MCF 10A (cell line): Measurements from ENCODE around the gene WFDC9. TPM values are rescaled to one million over a fixed set of nuclear protein-coding genes. Genes with fewer than 3 reads are reported as not detected.
"Not testable (repeated sequence)": the region's sequence is repeated elsewhere in the genome, so short reads cannot be mapped to it uniquely, and the experiment has no call there.

ENCODE experiments used
- BruUV-seq: library from RNA; stranded (reverse); fragments of 400-500 nt; replicated peaks from 2 replicates; lab custom pipeline; 2021; lab: Mats Ljungman, UMichigan
- CTCF ChIA-PET: fragments of 300-600 bp; sonication (Branson Sonifier 250); formaldehyde crosslinking; extraction: SDS; loops from one replicate; lab custom pipeline; 2021; ENCODE audit warnings: antibody characterized with exemption, inconsistent platforms; lab: Yijun Ruan, JAX
- POLR2A ChIA-PET: fragments of 300-600, 350-650 bp; sonication (Branson Sonifier 250); formaldehyde crosslinking; extraction: SDS; loops from one replicate; lab custom pipeline; 2020; ENCODE audit warnings: antibody characterized with exemption, inconsistent platforms; lab: Yijun Ruan, JAX
- DNase-seq: peaks from one replicate; pipeline ENCODE4 v3.0.0-alpha.2; 2018; ENCODE audit not compliant: unreplicated experiment
- H3K27ac Mint-ChIP-seq: one replicate; pipeline ENCODE4 v1.8.0; 2022; ENCODE audit warnings: mild to moderate bottlenecking, low read depth, mixed read lengths; ENCODE audit not compliant: unreplicated experiment
- H3K27me3 Mint-ChIP-seq: one replicate; pipeline ENCODE4 v1.8.0; 2022; ENCODE audit warnings: mixed read lengths; ENCODE audit not compliant: insufficient read depth, unreplicated experiment
- H3K36me3 Mint-ChIP-seq: one replicate; pipeline ENCODE4 v1.8.0; 2022; ENCODE audit warnings: mild to moderate bottlenecking, moderate library complexity, mixed read lengths; ENCODE audit not compliant: insufficient read depth, unreplicated experiment
- H3K4me1 Mint-ChIP-seq: one replicate; pipeline ENCODE4 v1.8.0; 2022; ENCODE audit warnings: mixed read lengths; ENCODE audit not compliant: insufficient read depth, unreplicated experiment
- H3K4me3 Mint-ChIP-seq: one replicate; pipeline ENCODE4 v1.8.0; 2022; ENCODE audit warnings: mild to moderate bottlenecking, moderate library complexity, mixed read lengths; ENCODE audit not compliant: unreplicated experiment
- H3K9me3 Mint-ChIP-seq: one replicate; pipeline ENCODE4 v1.8.0; 2022; ENCODE audit warnings: mixed read lengths; ENCODE audit not compliant: unreplicated experiment
- intact Hi-C: fragments of 100-400 bp; cut with micrococcal nuclease; formaldehyde crosslinking; loops from 2 replicates; pipeline ENCODE4 v1.14.1; 2022
- total RNA-seq: library from RNA; stranded (reverse); gene quantifications from 2 replicates; pipeline ENCODE4 v1.2.3, GENCODE V29; 2022
- TF ChIP-seq, protein P1 (sequence below): fragments of 200-600 bp; IDR thresholded peaks from one replicate; pipeline ENCODE4 v1.8.0; 2022; ENCODE audit warnings: antibody characterized with exemption, mild to moderate bottlenecking; ENCODE audit not compliant: unreplicated experiment

WFDC9 gene
- total RNA-seq, 1 experiment from 2014 or later: not detected

DNA sequence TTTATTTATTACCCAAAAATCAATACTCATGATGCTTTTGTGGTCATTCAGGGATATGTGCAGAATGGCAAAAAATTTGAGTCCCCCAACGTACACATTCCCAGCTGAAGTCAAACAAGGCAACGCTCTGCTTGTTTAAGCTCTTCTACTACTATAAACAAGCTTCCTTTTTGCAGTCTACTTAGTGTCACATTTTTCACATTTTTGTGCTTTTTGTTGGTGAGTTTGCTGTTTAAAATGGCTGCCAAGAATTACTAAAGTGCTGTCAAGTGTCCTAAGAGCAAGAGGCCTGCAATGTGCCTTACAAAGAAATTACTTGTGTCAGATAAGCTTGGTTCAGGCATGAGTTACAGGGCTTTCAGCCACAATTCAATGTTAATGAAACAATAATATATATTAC is 54.1 kb downstream of the WFDC9 start:
- DNase-seq: no peak
- Mint-ChIP-seq H3K36me3 (no peaks in the 10 kb centered on the region), H3K4me1 (no peaks in the 10 kb centered on the region), H3K27me3 (peaks cover 29% of the 10 kb centered on the region), H3K9me3 (no peaks in the 10 kb centered on the region), H3K4me3 (no peak overlapping the region), H3K27ac (no peak overlapping the region)
- ChIA-PET POLR2A (no interaction called here), CTCF (interaction anchor here (0.5 to 1.5 kb wide), 4 partner anchors 15 to 445 kb away, joined by 3 to 6 read pairs (median 4); no protein-coding TSS in a partner anchor)
- intact Hi-C loops: no loop called here
- no TSS peak for BruUV-seq
- TF ChIP-seq, protein P1, sequence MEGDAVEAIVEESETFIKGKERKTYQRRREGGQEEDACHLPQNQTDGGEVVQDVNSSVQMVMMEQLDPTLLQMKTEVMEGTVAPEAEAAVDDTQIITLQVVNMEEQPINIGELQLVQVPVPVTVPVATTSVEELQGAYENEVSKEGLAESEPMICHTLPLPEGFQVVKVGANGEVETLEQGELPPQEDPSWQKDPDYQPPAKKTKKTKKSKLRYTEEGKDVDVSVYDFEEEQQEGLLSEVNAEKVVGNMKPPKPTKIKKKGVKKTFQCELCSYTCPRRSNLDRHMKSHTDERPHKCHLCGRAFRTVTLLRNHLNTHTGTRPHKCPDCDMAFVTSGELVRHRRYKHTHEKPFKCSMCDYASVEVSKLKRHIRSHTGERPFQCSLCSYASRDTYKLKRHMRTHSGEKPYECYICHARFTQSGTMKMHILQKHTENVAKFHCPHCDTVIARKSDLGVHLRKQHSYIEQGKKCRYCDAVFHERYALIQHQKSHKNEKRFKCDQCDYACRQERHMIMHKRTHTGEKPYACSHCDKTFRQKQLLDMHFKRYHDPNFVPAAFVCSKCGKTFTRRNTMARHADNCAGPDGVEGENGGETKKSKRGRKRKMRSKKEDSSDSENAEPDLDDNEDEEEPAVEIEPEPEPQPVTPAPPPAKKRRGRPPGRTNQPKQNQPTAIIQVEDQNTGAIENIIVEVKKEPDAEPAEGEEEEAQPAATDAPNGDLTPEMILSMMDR: no peak

DNA sequence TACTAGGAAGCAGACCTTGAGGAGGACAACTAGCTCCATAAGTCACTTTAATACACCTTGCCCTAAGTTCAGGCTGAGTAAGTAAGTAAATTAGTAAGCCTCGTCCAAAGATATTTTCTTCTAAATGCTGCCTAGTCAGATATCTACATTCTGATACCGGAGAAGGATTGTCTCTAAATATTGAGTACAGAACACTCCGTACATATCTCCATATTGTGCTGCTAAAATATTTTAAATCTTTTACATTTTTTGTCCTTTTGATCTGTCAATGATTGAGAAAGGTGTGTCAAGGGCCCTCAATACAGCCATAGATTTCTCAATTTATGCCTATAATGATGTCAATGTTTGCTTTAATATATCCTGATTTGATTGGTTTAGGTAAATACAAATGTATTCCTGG is 55.2 kb downstream of the WFDC9 start:
- POLR2A ChIA-PET: no interaction called here
- DNase-seq: no peak
- CTCF ChIA-PET: interaction anchor here (0.6 kb wide), 1 partner anchor 202 kb away, joined by 3 read pairs; no protein-coding TSS in a partner anchor
- BruUV-seq: no TSS peak
- H3K27ac Mint-ChIP-seq: no peak overlapping the region
- H3K4me3 Mint-ChIP-seq: no peak overlapping the region
- TF ChIP-seq, protein P1: no peak
- intact Hi-C loops: no loop called here
- H3K9me3 Mint-ChIP-seq: peaks cover 7% of the 10 kb centered on the region
- no peaks in the 10 kb centered on the region for H3K4me1 Mint-ChIP-seq
- no peaks in the 10 kb centered on the region for H3K36me3 Mint-ChIP-seq
- peaks cover 30% of the 10 kb centered on the region for H3K27me3 Mint-ChIP-seq

DNA sequence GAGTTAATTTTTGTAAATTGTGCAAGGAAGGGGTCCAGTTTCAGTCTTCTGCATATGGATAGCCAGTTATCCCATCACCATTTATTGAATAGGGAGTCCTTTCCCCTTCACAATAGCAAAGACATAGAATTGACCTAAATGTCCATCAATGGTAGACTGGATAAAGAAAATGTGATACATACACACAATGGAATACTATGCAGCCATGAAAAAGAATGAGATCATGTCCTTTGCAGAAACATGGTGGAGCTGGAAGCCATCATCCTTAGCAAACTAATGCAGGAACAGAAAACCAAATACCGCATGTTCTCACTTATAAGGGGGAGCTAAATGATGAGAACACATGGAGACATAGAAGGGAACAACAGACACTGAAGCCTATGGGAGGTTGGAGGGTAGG is 61.4 kb downstream of the WFDC9 start:
- POLR2A ChIA-PET, DNase-seq: not testable (repeated sequence)
- peaks cover 25% of the 10 kb centered on the region for H3K27me3 Mint-ChIP-seq

DNA sequence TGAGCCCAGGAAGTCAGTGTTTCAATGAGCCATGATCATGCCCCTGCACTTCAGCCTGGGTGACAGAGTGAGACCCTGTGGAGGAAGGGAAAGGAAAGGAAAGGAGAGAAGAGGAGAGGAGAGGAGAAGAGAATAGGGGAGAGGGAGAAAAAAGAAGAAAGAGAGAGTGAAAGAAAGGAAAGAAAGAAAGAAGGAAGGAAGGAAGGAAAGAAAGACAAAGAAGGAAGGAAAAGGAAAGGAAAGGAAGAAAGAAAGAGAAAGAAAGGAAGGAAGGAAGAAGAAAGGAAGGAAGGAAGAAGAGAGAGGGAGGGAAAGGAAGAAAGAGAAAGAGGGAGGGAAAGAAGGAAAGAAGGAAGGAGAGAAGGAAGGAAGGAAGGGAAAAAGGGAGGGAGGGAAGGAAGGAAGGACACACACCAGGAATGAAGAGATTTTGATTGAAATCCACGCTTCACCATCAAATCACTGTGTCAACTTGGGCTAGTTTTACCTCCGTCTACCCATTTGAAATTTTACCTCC is 66.3 kb downstream of the WFDC9 start:
- BruUV-seq: no TSS peak
- Mint-ChIP-seq H3K27ac (no peak overlapping the region), H3K4me1 (no peaks in the 10 kb centered on the region), H3K4me3 (no peak overlapping the region), H3K9me3 (no peaks in the 10 kb centered on the region), H3K36me3 (no peaks in the 10 kb centered on the region), H3K27me3 (peaks cover 61% of the 10 kb centered on the region)
- no peak for DNase-seq
- TF ChIP-seq, protein P1: no peak
- ChIA-PET CTCF (no interaction called here), POLR2A (interaction anchor here (0.7 kb wide), 1 partner anchor 212 kb away, joined by 3 read pairs; no protein-coding TSS in a partner anchor)
- intact Hi-C loops: no loop called here

More for the DNA sequence above, 61.4 kb downstream of the WFDC9 start:
- intact Hi-C loops, H3K4me3 Mint-ChIP-seq, CTCF ChIA-PET, H3K36me3 Mint-ChIP-seq, BruUV-seq, H3K4me1 Mint-ChIP-seq, H3K9me3 Mint-ChIP-seq, H3K27ac Mint-ChIP-seq: not testable (repeated sequence)

Other genes with a start within 250 kb of the WFDC9 start
- gene DBNDD2, start 223.0 kb downstream of the WFDC9 start, total RNA-seq: 9.1 and 13.0 TPM in 2 replicates
- gene PIGT, start 215.1 kb downstream of the WFDC9 start, total RNA-seq: 79.4 and 84.3 TPM in 2 replicates
- not detected in 2 replicates for gene WFDC2, start 161.5 kb downstream of the WFDC9 start, total RNA-seq
- not detected in 2 replicates for gene SPINT3, start 115.7 kb downstream of the WFDC9 start, total RNA-seq
- gene WFDC6, start 91.8 kb downstream of the WFDC9 start, total RNA-seq: not detected in 2 replicates
- not detected in 2 replicates for gene EPPIN, start 83.9 kb downstream of the WFDC9 start, total RNA-seq
- gene WFDC8, start 52.0 kb downstream of the WFDC9 start, total RNA-seq: not detected in 2 replicates
- not detected in 2 replicates for gene WFDC10A, start 1.5 kb downstream of the WFDC9 start, total RNA-seq
- gene WFDC11, start 39.0 kb upstream of the WFDC9 start, total RNA-seq: not detected in 2 replicates
- gene WFDC13, start 70.8 kb upstream of the WFDC9 start, total RNA-seq: not detected in 2 replicates
- gene WFDC10B, start 73.7 kb upstream of the WFDC9 start, total RNA-seq: not detected in 2 replicates
- not detected in 2 replicates for gene SPINT4, start 91.1 kb upstream of the WFDC9 start, total RNA-seq
- gene WFDC3, start 160.6 kb upstream of the WFDC9 start, total RNA-seq: 0.91 TPM in 1 of 2 replicates, not detected in the other
- 41.6 and 51.6 TPM in 2 replicates for gene DNTTIP1, start 160.7 kb upstream of the WFDC9 start, total RNA-seq
- gene UBE2C, start 181.4 kb upstream of the WFDC9 start, total RNA-seq: 98.4 and 107 TPM in 2 replicates
- 0.79 TPM in 1 of 2 replicates, not detected in the other for gene TNNC2, start 196.0 kb upstream of the WFDC9 start, total RNA-seq
- 8.5 and 13.9 TPM in 2 replicates for gene SNX21, start 202.5 kb upstream of the WFDC9 start, total RNA-seq
- 19.5 and 20.1 TPM in 2 replicates for gene ACOT8, start 226.1 kb upstream of the WFDC9 start, total RNA-seq
- gene ZSWIM3, start 226.3 kb upstream of the WFDC9 start, total RNA-seq: 1.4 and 2.4 TPM in 2 replicates
- gene ZSWIM1, start 249.9 kb upstream of the WFDC9 start, total RNA-seq: 7.6 and 10.3 TPM in 2 replicates